ENCODE results near the gene SCD.

DNA sequence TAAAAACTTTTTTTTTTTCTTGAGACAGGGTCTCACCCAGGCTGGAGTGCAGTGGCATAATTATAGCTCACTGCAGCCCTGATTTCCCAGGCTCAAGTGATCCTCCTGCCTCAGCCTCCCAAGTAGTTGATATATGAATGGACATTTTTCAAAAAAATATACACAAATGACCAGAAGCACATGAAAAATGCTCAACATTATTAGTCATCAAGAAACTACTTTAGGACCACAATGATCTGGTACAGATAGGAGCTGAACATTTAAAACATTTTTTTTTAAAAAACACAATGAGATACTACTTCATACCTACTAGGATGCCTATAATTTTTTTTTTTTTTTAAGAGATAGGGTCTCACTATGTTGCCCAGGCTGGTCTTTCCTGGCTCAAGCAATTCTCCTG, 21.7 kb downstream of the SCD start:
- TF ChIP-seq, protein P1, sequence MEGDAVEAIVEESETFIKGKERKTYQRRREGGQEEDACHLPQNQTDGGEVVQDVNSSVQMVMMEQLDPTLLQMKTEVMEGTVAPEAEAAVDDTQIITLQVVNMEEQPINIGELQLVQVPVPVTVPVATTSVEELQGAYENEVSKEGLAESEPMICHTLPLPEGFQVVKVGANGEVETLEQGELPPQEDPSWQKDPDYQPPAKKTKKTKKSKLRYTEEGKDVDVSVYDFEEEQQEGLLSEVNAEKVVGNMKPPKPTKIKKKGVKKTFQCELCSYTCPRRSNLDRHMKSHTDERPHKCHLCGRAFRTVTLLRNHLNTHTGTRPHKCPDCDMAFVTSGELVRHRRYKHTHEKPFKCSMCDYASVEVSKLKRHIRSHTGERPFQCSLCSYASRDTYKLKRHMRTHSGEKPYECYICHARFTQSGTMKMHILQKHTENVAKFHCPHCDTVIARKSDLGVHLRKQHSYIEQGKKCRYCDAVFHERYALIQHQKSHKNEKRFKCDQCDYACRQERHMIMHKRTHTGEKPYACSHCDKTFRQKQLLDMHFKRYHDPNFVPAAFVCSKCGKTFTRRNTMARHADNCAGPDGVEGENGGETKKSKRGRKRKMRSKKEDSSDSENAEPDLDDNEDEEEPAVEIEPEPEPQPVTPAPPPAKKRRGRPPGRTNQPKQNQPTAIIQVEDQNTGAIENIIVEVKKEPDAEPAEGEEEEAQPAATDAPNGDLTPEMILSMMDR (IDR thresholded peaks at IDR 0.05): no peak
- TF ChIP-seq POLR2A (IDR thresholded peaks at IDR 0.05): no peak
